CD4-positive, alpha-beta T cell treated with Interleukin-17A for 4 hours (primary cell): ENCODE measurements around the gene RP2.
A peak's percentile ranks its signal among the peaks of the same experiment; 100 is the strongest.

Source experiments
- DNase-seq: peaks from one replicate; pipeline ENCODE4 v3.0.0-alpha.2; 2020; ENCODE audit warnings: mixed read lengths

Gene RP2

DNA sequence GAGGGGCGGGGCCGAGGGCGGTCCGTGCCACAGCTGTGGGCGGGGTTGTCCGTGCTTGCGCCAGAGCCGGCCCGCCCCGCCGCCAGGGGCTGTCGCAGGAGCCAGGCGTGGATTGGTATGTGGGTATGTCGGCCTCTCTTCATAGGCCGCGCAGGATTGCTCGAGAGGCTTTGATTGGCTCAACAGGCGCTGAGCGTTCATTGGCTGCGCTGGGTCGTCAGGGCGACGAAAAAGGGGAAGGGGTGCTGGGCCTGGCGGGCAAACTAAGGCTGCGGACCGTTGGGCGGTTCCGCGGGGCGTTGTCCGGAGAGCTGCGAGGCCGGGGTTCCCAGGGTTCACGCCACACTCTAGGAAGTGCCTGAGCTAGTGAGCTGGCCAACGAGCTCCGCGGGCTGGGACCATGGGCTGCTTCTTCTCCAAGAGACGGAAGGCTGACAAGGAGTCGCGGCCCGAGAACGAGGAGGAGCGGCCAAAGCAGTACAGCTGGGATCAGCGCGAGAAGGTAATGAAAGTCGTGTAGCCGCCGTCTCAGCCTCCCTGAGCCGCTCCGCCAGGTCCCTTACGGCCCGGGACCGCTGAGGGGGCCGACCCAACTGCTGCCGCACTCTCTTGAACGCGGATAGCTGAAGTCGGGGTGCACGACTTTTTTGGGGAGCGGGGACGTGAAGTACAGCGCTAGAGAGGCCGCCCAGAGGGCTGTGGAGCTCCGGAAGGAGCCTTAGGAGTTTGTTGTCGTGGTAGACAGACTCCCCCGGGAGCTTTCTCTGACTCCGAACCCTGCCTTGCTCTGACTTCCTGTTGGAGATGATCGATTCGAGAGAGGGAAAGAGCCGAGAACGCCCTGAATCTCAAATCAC, at the start of gene RP2:
TSS of gene RP2 (plus strand) at position 343 of the 857 bp plus-strand sequence. CDS start at position 401, 58 bp downstream.
- peak; percentile 88 for DNase-seq

GRCh38 chrX:46788902-46789301, 47.9 kb upstream of the RP2 start:
- no peak for DNase-seq

DNA sequence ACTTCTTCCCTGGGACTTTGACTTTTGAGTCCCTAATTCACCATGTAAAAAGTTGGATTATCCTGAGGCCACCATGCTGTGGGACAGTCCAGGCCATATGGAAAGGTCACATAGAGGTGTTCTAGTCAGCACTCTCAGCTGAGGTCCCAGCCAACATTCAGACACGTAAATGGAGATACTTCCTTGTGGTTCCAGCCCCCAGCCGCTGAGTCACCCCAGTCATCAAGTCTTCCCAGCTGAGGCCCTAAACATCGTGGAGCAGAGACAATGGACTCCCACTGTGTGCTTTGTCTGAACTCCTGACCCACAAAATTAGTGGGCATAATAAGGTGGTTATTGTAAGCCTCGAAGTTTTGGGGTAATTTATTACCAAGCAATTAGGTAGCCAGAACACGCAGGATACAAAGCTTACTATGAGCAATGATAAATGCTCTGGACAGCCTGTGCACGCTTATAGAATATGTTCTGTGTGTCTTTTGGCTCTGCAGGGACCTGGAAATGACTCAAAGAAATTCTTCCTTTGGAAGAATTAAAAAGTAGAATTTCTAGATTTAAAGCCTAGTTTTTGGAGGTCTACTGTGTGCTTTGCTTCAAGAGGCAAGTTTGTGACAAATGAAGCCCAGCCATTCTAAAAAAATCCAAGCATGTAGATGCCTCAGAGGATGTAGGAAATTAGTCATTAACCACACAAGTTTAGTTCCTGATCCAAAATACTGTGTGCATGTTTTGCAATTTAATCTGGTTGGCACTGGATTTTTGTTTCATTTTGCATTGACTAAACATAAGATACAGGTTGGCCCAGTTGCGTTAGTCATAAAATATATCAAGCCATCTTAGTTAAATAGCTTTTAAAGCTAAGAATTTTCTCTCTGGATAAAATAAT, 44.7 kb upstream of the RP2 start:
- peak; percentile 8 for DNase-seq

DNA sequence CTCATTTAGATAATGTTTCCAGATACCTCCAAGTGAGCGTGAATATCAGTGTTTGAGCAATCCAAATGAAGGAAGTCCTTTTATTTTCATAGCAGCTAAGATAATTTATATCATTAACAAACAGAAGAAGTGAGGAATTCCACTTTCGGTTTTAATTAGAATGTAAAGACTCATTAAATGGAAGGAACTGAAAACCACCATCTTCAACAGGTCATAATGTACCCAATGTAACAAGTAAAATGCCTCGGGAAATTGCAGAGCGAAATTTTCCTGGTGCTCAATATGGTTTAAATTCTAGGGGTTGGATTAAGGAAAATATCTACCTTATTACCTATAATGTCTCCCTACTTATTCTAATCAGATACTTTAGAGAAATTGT, 44.0 kb upstream of the RP2 start:
- DNase-seq = no peak

DNA sequence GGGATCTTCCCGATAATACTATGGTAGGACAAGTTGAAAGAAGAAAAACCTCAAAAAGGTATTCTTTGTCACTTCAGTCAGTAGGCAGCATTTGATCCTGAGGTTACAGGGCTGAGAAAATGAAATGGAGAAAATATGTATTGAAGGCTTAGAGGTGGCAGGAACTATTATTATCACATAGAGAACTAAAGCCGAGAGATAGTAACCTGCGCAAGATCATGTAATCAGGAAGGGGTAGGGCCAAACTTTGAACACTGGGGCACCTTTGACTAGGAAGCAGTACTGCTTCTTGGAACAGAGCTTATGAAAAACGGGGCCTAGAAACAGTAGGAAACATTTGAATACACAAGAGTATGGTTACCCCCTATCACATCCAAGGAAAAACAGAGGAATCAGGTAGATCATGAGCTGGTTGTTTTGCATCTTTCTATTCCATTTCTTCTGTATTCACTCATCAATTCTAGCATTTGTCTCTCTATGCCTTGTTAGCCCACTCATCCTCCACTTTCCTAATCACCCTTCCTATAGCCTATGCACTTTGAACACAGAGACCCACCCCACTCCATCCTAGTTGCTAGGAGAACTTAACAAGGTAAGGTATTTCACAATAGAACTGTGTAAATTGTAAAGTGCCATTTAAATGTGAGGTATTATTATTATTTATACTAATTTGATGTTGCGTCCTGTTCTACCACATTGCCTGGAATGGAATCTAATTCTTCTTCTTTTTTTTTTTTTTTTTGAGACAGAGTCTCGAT, 43.3 kb upstream of the RP2 start:
- no peak for DNase-seq

GRCh38 chrX:46796574-46797191, 40.2 kb upstream of the RP2 start:
- peak; percentile 78 for DNase-seq

DNA sequence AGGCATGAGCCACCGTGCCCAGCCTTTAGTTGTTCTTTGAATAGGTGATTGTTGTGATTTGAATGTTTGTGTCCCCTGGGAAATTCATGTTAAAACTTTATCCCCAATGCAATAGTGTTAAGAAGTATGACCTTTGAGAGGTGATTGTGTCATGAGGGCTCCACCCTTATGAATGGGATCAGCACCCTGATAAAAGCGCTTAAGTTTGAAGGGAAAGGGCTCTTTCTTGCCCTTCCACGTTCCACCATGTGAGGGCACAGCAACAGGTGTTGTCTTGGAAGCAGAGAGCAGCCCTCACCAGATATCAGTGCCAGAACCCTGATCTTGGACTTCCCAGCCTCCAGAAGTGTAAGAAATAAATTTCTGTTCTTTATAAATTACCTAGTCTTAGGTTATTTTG, 33.7 kb upstream of the RP2 start:
- DNase-seq = no peak

DNA sequence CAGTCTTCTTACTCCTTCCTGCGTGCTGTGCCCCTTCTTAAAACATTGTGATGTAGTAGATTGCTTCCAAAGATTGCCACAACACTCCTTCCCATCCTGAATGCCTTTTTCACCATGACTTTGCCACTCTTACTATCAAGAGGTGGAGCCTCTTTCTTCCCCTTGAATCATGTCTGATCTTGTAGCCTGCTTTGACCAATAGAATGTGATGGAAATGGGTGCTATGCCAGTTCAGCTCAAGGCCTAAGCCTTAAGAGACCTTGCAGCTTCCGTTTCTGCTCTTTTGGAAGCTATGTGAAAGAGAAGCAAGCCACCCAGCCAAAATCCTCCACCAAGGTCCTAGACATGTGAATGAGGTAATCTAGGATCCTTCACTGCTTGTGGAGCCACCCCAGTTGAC, 31.6 kb upstream of the RP2 start:
- no peak for DNase-seq

DNA sequence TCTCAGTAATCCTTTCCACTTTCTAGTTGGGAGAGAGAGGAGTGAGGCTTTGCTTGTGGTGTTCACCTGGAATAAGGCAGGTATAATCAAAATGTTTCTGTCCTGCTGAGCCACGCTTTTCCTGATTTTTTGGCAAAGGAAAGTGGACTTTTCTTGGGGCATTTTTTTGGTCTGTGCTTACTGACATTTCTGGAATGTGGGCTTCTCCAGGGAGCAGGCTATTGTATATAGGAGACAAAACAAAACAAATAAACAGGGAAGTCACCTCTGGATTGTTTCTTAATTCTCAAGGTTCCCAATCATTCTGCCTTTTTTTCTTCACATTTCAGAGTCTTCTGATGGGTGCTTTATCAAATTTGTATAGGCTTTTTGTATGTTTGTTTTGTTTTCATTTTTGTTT, 25.7 kb upstream of the RP2 start:
- no peak for DNase-seq

DNA sequence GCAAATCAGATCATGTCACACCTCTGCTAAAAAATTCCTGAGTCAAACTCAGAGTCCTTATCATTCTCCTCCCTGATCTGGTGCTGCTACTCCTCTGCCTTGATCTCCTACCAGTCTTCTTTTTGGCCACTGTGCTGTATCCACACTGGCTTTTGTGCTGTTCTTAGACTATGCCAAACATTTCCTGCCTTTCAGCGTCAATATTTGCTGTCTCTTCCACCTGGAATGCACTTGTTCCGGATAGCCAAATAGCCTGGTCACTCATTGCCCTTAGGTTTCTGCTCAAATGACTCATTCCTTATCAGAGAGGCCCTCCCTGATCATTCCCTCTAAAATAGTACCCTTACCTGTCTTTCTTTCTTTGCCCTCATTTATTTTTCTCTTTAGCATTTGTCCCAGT, 24.4 kb upstream of the RP2 start:
- no peak for DNase-seq

- DNase-seq = no peak
These were observed 21.9 kb upstream of the RP2 start for GRCh38 chrX:46814966-46815365.

DNA sequence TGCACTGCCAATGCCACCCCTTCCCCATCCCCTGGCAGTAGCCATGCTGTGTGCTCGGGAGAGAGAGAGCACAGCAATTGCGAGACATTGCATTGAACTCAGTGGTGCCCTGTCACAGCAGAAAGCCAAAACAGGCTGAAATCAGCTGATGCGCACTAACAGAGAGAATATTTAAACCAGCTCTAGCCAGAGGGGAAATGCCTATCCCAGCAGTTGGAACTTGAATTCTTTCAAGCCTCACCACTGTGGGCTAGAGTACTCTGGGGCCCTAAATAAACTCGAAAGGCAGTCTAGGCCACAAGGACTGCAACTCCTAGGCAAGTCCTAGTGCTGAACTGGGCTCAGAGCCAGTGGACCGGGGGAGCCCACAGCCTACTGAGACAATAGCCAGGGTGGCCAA, 17.7 kb upstream of the RP2 start:
- DNase-seq = no peak

GRCh38 chrX:46820391-46821100, 16.3 kb upstream of the RP2 start:
- no peak for DNase-seq

DNA sequence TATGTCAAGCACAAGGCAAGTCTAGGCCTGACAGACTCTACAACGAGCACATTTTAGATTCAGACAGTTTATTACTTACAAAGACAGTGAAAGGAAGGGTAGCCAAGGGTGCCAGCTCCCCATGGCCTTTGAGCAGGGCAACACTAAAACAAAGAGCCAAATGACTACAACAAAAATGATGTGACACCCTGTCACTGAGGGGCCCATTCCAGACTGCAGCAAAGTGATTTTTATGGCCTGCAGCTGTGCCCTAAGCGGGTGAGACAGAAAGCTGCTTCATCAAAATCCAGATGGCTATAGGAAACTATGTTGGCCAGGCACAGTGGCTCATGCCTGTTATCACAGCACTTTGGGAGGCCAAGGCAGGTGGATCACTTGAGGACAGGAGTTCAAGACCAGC, 13.4 kb upstream of the RP2 start:
- DNase-seq = no peak

DNA sequence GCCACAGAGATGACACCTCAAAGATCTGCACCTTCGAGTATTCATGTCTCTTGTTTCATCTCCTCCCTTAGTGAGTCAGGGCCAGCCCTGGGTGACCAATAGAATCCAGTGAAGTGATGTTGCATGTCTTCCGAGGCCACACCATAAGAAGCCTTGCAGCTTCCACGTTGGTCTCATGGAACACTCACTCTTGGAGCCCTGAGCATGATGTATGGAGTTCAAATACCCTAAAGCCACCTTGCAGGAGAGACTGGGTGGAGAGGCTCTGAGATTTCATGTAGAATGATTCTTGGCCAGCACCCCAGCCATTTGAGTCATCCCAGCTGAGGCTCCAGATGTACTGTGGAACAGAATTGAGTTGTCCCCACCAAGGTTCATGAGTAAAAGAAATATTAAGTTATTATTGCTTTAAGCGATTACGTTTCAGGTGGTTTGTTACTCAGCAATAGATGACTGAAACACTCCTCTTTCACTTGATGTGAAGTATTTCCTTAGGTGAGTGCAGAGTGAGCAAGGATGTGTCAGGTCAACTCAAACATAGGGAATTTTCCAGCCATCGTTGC, 5.0 kb upstream of the RP2 start:
- DNase-seq = no peak

- no peak for DNase-seq
These were observed 979 bp downstream of the RP2 start for GRCh38 chrX:46837558-46838485.

GRCh38 chrX:46838486-46838870, 1.6 kb downstream of the RP2 start:
- no peak for DNase-seq

DNA sequence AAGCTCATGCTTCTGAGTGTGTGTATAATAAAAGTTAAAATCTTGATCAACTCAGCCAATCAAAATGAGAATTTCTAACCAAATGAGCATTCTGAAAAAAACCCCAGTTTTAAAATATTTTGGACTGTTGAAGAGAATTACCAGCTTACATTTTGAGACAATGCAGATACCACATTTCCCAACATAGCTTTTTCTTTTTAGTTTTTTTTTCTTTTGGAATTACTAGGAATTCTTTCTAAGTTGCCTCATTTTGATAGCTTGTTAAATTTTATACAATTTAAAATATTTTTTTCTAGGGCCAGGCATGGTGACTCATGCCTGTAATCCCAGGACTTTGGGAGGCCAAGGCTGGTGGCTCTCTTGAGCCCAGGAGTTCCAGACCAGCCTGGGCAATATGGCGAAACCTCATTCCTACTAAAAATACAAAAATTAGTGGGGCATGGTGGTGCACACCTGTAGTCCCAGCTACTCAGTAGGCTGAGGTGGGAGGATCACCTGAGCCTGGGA, 2.2 kb downstream of the RP2 start:
- no peak for DNase-seq

DNA sequence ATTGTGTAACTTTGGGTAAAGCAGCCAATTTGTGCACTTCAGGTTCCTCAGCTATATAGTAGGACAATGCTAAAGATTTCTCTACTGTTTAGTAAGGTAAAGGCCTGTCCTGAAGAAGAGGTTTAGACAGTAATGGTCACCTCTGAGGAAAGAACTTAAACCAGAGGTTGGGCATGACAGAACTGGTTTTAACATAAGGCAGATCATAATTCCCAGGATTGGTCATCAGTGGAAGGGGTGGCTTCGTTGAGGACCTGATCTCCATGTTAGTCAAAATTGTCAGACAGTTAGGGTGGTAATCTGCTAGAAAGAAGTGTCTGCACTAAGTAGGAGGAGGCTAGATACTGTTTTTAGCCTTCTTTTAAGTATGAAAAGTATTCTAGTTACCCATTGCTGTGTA, 4.1 kb downstream of the RP2 start:
- DNase-seq = no peak

GRCh38 chrX:46841346-46841745, 4.5 kb downstream of the RP2 start:
- no peak for DNase-seq
